GM12878 (cell line): ENCODE results near the gene CDH4. TPM values are rescaled to one million over a fixed set of nuclear protein-coding genes. Genes with fewer than 3 reads are reported as not detected.
"Not testable (repeated sequence)": the region's sequence is repeated elsewhere in the genome, so short reads cannot be mapped to it uniquely, and the experiment has no call there.

ENCODE experiments used
- ATAC-seq: fragments of 200-7000 bp; cut with Tn5 transposase; 3 replicates; pipeline ENCODE4 v1.9.1; 2020; ENCODE audit warnings: mild to moderate bottlenecking, moderate library complexity
- BruUV-seq: library from RNA; stranded (reverse); fragments of 400-500 nt; replicated peaks from 2 replicates; lab custom pipeline; 2021; lab: Mats Ljungman, UMichigan
- CTCF ChIA-PET: fragments of 300-600 bp; sonication (Branson Sonifier 250); formaldehyde crosslinking; extraction: SDS; loops from one replicate; lab custom pipeline; 2021; ENCODE audit warnings: inconsistent platforms; lab: Yijun Ruan, JAX
- POLR2A ChIA-PET: fragments of 350-600 bp; formaldehyde crosslinking; extraction: SDS; loops from one replicate; lab custom pipeline; 2021; ENCODE audit warnings: inconsistent platforms; lab: Charles Lee
- RAD21 ChIA-PET: fragments of 300-600 bp; sonication (Branson Sonifier 250); formaldehyde crosslinking; loops from one replicate; lab custom pipeline; 2023; ENCODE audit warnings: antibody characterized with exemption; ENCODE audit not compliant: unreplicated experiment; lab: Charles Lee
- SMC1A ChIA-PET: fragments of 300-600 bp; sonication (Branson Sonifier 250); formaldehyde crosslinking; loops from one replicate; lab custom pipeline; 2023; ENCODE audit not compliant: unreplicated experiment, uncharacterized antibody; lab: Charles Lee
- DNase-seq: peaks from one replicate; pipeline ENCODE4 v3.0.0-alpha.2; 2011; ENCODE audit warnings: low read depth, low spot score
- FAIRE-seq: peaks from 3 replicates; lab custom pipeline; 2011; peaks lifted over from hg19 to GRCh38; lab: Jason Lieb, UNC
- H2AFZ ChIP-seq: 2 replicates; pipeline ENCODE4 v1.6.0; 2011; ENCODE audit warnings: low read depth, low read length, control low read depth; ENCODE audit not compliant: control insufficient read depth
- H3K27ac ChIP-seq: 2 replicates; pipeline ENCODE4 v1.5.1; 2011; ENCODE audit warnings: control low read depth; ENCODE audit not compliant: control insufficient read depth, insufficient read depth
- H3K27me3 ChIP-seq, 2 experiments: replicated peaks in 1 of 2; 2 replicates each; pipeline versions ENCODE4 v1.6.0 to v1.6.1; 2011; ENCODE audit warnings: low read length in 1 of 2; ENCODE audit not compliant: control insufficient read depth in 2 of 2, insufficient read depth in 2 of 2
- H3K36me3 ChIP-seq, 2 experiments: 2 replicates each; pipeline ENCODE4 v1.5.1; 2011; ENCODE audit warnings: low read length in 1 of 2; ENCODE audit not compliant: control insufficient read depth in 2 of 2, insufficient read depth in 2 of 2
- H3K4me1 ChIP-seq: 2 replicates; pipeline ENCODE4 v1.6.1; 2011; ENCODE audit warnings: mild to moderate bottlenecking, low read length, moderate library complexity, mixed read lengths; ENCODE audit not compliant: control insufficient read depth, insufficient read depth
- H3K4me2 ChIP-seq: 2 replicates; pipeline ENCODE4 v1.6.0; 2011; ENCODE audit warnings: control low read depth; ENCODE audit not compliant: control insufficient read depth, insufficient read depth
- H3K4me3 ChIP-seq: fragments of 200-600 bp; sonication (generic); 2 replicates; pipeline ENCODE4 v1.5.1; 2016
- H3K79me2 ChIP-seq: 2 replicates; pipeline ENCODE4 v1.6.0; 2011; ENCODE audit warnings: low read length; ENCODE audit not compliant: control insufficient read depth, insufficient read depth
- H3K9ac ChIP-seq: 2 replicates; pipeline ENCODE4 v1.8.0; 2011; ENCODE audit warnings: low read length, control low read depth, mixed read lengths; ENCODE audit not compliant: control insufficient read depth, insufficient read depth
- H3K9me3 ChIP-seq: replicated peaks from 3 replicates; pipeline ENCODE4 v1.5.1; 2011; ENCODE audit warnings: mild to moderate bottlenecking, low read length; ENCODE audit not compliant: control insufficient read depth, insufficient read depth
- H4K20me1 ChIP-seq: 2 replicates; pipeline ENCODE4 v1.6.0; 2011; ENCODE audit not compliant: control insufficient read depth, insufficient read depth
- EZH2 ChIP-seq: IDR thresholded peaks from 2 replicates; pipeline ENCODE4 v1.6.1; 2012; ENCODE audit warnings: low read depth, mild to moderate bottlenecking, control low read depth, inconsistent platforms, low read length, borderline replicate concordance; ENCODE audit not compliant: control insufficient read depth
- FOS ChIP-seq: IDR thresholded peaks from 3 replicates; pipeline ENCODE4 v1.6.1; 2011; ENCODE audit warnings: borderline replicate concordance; ENCODE audit not compliant: insufficient read length; ENCODE audit errors: extremely low read depth
- GABPA ChIP-seq: IDR thresholded peaks from 2 replicates; pipeline ENCODE4 v1.6.1; 2014; ENCODE audit warnings: antibody characterized with exemption, low read depth, mild to moderate bottlenecking, inconsistent platforms
- IKZF2 ChIP-seq, 2 experiments: fragments of 450-650 bp; IDR thresholded peaks; 2 replicates each; pipeline ENCODE4 v1.6.1; 2017; ENCODE audit warnings: mild to moderate bottlenecking in 2 of 2, moderate library complexity in 2 of 2
- NR2C2 ChIP-seq: IDR thresholded peaks from 2 replicates; pipeline ENCODE4 v1.6.1; 2011; ENCODE audit warnings: borderline replicate concordance, low read depth; ENCODE audit not compliant: control insufficient read depth, insufficient read length
- ZNF24 ChIP-seq: fragments of 450-650 bp; IDR thresholded peaks from 2 replicates; pipeline ENCODE4 v1.6.1; 2017; ENCODE audit warnings: antibody characterized with exemption, mild to moderate bottlenecking
- whole genome bisulfite sequencing: methylation state at CpG from one replicate; pipeline ENCODE4 v1.1.6; 2016; ENCODE audit warnings: low lambda C conversion rate; ENCODE audit not compliant: insufficient replicate concordance, insufficient coverage; ENCODE audit errors: missing lambda C conversion rate; 5-methylcytosine and 5-hydroxymethylcytosine counted together
- in situ Hi-C: fragments of 300-500 bp; cut with MboI; formaldehyde crosslinking; loops from 9 replicates; pipeline ENCODE4 v1.14.3; 2018; ENCODE audit warnings: mixed read lengths
- intact Hi-C: fragments of 100-400 bp; cut with micrococcal nuclease; formaldehyde crosslinking; loops from one replicate; pipeline ENCODE4 v1.14.2; 2022; ENCODE audit not compliant: unreplicated experiment
- polyA plus RNA-seq, 11 experiments: library from polyadenylated mRNA; depleted of rRNA in 4 of 11; unstranded in 6 of 11; stranded (reverse) in 5 of 11; fragments of >200 nt; fragmentation: Nextera tagmentation in 4 of 11; fragmentation: Illumina TruSeq in 1 of 11; extraction: Ambion mirVana in 4 of 11; extraction: Trizol in 1 of 11; gene quantifications; 1 replicate in 1 of 11; 2 replicates in 10 of 11; pipeline versions ENCODE4 v1.2.1 to v1.2.3, GENCODE V29; 2011 to 2016; ENCODE audit warnings: inconsistent platforms in 2 of 11, missing spikeins in 2 of 11, low read depth in 1 of 11
- total RNA-seq, 4 experiments: library from RNA; depleted of rRNA in 3 of 4; stranded (reverse); fragments of >200 nt in 3 of 4; fragmentation: Illumina TruSeq in 1 of 4; extraction: Trizol in 1 of 4; gene quantifications; 2 replicates each; pipeline versions ENCODE4 v1.2.1 to v1.2.3, GENCODE V29; 2013 to 2021
- TF ChIP-seq, protein P1 (sequence below): fragments of 450-650 bp; IDR thresholded peaks from 2 replicates; pipeline ENCODE4 v1.6.1; 2016; ENCODE audit warnings: mild to moderate bottlenecking

CDH4 gene
- total and polyA plus RNA-seq, 10 of the 15 experiments (the other 5 are each of a cell fraction or from before 2014, with no cell fraction given) = not detected

DNA sequence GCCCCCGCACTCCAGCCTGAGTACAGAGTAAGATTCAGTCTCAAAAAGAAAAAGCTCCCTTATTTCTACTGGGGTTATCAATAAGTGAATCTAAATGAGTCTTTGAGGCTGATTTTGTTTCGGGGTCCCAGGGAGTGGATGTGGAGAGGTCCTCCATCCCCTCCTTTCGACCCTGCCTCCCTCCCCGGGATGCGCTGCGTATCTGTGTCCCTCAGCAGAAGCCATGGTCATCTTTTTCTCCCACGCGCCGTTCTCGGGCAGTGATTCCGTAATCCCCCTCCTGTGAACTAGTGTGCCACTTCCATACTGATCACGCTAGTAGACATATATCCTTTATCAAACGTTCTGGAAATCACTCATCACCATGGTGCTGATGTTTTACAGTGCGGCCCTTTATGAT lies 152.9 kb downstream of the CDH4 start (continued):
- TF ChIP-seq FOS (no peak), EZH2 (no peak), GABPA (no peak), ZNF24 (no peak), NR2C2 (no peak), IKZF2 (IDR thresholded peaks at IDR 0.05) (no peak)
- TF ChIP-seq, protein P1, sequence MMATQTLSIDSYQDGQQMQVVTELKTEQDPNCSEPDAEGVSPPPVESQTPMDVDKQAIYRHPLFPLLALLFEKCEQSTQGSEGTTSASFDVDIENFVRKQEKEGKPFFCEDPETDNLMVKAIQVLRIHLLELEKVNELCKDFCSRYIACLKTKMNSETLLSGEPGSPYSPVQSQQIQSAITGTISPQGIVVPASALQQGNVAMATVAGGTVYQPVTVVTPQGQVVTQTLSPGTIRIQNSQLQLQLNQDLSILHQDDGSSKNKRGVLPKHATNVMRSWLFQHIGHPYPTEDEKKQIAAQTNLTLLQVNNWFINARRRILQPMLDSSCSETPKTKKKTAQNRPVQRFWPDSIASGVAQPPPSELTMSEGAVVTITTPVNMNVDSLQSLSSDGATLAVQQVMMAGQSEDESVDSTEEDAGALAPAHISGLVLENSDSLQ = no peak

DNA sequence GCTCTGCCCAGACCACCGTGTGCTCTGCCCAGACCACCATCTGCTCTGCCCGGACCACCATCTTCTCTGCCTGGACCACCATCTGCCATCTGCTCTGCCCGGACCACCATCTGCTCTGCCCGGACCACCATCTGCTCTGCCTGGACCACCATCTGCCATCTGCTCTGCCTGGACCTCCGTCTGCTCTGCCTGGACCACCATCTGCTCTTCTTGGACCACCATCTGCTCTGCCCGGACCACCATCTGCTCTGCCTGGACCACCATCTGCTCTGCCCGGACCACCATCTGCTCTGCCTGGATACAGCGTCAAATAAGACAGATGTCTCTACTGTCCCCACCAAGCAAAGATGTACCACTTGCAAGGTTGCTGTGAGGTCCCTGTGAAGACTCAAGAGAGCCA lies 154.7 kb downstream of the CDH4 start:
- FAIRE-seq, H3K79me2 ChIP-seq, H3K9ac ChIP-seq, DNase-seq, H3K4me1 ChIP-seq, H2AFZ ChIP-seq, H3K9me3 ChIP-seq, RAD21 ChIA-PET, intact Hi-C loops, ATAC-seq, H4K20me1 ChIP-seq, BruUV-seq, H3K4me2 ChIP-seq, H3K27me3 ChIP-seq, CTCF ChIA-PET, H3K4me3 ChIP-seq, SMC1A ChIA-PET, POLR2A ChIA-PET, H3K36me3 ChIP-seq, in situ Hi-C loops, H3K27ac ChIP-seq: not testable (repeated sequence)
- 70% methylated on average over 7 of the region's 8 CpGs for WGBS
